ENCODE results near the gene C10orf105.

DNA sequence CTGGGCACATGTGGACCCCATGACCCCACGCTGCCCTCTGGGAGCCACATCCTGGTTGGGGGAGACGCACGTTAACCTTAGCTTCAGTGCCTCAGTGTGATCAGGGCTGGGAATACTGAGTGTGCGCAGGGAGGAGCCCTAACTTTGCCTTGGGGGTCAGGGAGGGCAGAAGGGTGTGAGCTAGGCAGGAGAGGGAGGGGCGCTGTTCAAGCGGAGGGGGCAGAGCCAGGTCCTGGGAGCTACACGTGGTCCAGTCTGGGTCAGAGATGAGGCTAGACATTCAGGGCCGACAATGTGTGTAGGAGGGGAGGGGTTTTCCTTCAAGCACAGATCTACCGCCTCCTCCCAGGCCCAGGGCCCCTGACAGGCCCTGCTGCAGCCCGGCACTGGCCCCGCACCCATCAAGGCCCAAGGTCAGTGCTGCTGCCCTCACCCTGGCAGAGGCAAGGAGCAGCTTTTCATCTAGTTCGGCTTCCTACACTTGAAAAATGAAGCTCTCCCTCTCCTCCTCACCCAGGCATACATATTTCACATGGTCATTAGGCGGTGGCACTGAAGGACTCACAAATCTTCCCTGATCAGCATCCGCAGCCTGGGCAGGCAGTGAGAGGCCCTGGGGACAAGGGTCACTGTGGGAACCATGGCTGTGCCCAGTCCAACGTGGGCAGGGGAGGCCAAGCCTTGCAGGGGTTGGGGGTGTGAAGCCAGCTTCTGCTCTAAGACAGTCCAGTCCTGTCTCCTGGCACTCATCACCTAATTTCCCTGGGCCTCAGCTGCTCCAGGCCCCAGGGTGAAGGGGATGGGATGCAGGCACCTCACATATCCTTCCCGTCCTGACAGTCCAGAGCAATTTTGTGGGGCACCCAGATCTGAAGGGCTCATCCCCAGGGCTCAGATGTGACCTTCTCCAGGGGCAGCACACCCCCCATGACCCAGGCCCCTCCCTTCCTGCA is 47.3 kb downstream of the C10orf105 start:
- TF ChIP-seq ASH2L (IDR thresholded peaks at IDR 0.05; ENCODE audit: low read length), result no peak
- TF ChIP-seq TAF7 (optimal IDR thresholded peaks at IDR 0.05; ENCODE audit: borderline replicate concordance, low read depth, low read length), result no peak
- TF ChIP-seq, protein P1, sequence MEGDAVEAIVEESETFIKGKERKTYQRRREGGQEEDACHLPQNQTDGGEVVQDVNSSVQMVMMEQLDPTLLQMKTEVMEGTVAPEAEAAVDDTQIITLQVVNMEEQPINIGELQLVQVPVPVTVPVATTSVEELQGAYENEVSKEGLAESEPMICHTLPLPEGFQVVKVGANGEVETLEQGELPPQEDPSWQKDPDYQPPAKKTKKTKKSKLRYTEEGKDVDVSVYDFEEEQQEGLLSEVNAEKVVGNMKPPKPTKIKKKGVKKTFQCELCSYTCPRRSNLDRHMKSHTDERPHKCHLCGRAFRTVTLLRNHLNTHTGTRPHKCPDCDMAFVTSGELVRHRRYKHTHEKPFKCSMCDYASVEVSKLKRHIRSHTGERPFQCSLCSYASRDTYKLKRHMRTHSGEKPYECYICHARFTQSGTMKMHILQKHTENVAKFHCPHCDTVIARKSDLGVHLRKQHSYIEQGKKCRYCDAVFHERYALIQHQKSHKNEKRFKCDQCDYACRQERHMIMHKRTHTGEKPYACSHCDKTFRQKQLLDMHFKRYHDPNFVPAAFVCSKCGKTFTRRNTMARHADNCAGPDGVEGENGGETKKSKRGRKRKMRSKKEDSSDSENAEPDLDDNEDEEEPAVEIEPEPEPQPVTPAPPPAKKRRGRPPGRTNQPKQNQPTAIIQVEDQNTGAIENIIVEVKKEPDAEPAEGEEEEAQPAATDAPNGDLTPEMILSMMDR (IDR thresholded peaks at IDR 0.05; ENCODE audit: control extremely low read depth in 1 of 3, insufficient read depth in 1 of 3, low read depth in 1 of 3, low read length in 3 of 3), result no peak
- TF ChIP-seq RAD21 (IDR thresholded peaks at IDR 0.05 in 1 of 2, conservative IDR thresholded peaks at IDR 0.05 in 1 of 2; ENCODE audit: low read depth in 2 of 2, low read length in 2 of 2), result no peak
- no peak for TF ChIP-seq MAFK (IDR thresholded peaks at IDR 0.05; ENCODE audit: low read depth, low read length)
- no peak for TF ChIP-seq SIX5 (IDR thresholded peaks at IDR 0.05; ENCODE audit: low read depth, low read length)
- TF ChIP-seq POLR2A (IDR thresholded peaks at IDR 0.05; ENCODE audit: control extremely low read depth in 1 of 2, low read depth in 2 of 2, low read length in 2 of 2), result no peak
- TF ChIP-seq CEBPB (IDR thresholded peaks at IDR 0.05; ENCODE audit: low read depth, low read length), result no peak
- TF ChIP-seq HDAC6 (IDR thresholded peaks at IDR 0.05; ENCODE audit: low read depth, low read length), result no peak
- TF ChIP-seq SRF (IDR thresholded peaks at IDR 0.05; ENCODE audit: low read depth, low read length), result no peak
